H9 (cell line): ENCODE measurements around the gene TECTA. TPM values are rescaled to one million over a fixed set of nuclear protein-coding genes. Genes with fewer than 3 reads are reported as not detected.

Source experiments
- DNase-seq: peaks from one replicate; pipeline ENCODE4 v3.0.0-alpha.2; 2017
- H2AFZ ChIP-seq: one replicate; pipeline ENCODE4 v1.6.1; 2013; ENCODE audit warnings: mild to moderate bottlenecking, low read length, control low read depth, moderate library complexity
- H2AK5ac ChIP-seq: 2 replicates; pipeline ENCODE4 v1.6.1; 2013; ENCODE audit warnings: low read length, control low read depth, mixed read lengths; ENCODE audit not compliant: insufficient read length
- H2BK120ac ChIP-seq: one replicate; pipeline ENCODE4 v1.6.1; 2013; ENCODE audit warnings: low read depth, mild to moderate bottlenecking, low read length, control low read depth, inconsistent platforms; ENCODE audit not compliant: poor library complexity, severe bottlenecking
- H2BK12ac ChIP-seq: 2 replicates; pipeline ENCODE4 v1.6.1; 2013; ENCODE audit warnings: low read length, control low read depth, mixed read lengths, low read depth; ENCODE audit not compliant: insufficient read length
- H2BK15ac ChIP-seq: 2 replicates; pipeline ENCODE4 v1.6.1; 2013; ENCODE audit warnings: low read depth, low read length, control low read depth
- H2BK20ac ChIP-seq: one replicate; pipeline ENCODE4 v1.6.1; 2013; ENCODE audit warnings: low read depth, mild to moderate bottlenecking, low read length, control low read depth, inconsistent platforms; ENCODE audit not compliant: poor library complexity, severe bottlenecking
- H2BK5ac ChIP-seq: 2 replicates; pipeline ENCODE4 v1.6.1; 2013; ENCODE audit warnings: low read length, control low read depth, mixed read lengths; ENCODE audit not compliant: insufficient read length
- H3K14ac ChIP-seq: 2 replicates; pipeline ENCODE4 v1.6.1; 2013; ENCODE audit warnings: low read length, control low read depth; ENCODE audit not compliant: insufficient read depth
- H3K18ac ChIP-seq: 2 replicates; pipeline ENCODE4 v1.6.1; 2013; ENCODE audit warnings: low read depth, mild to moderate bottlenecking, mixed read lengths, low read length, control low read depth; ENCODE audit not compliant: insufficient read length
- H3K23ac ChIP-seq: 2 replicates; pipeline ENCODE4 v1.6.1; 2013; ENCODE audit warnings: low read length, control low read depth, mixed read lengths, low read depth; ENCODE audit not compliant: insufficient read length
- H3K23me2 ChIP-seq: 2 replicates; pipeline ENCODE4 v1.6.1; 2013; ENCODE audit warnings: low read depth, mild to moderate bottlenecking, mixed read lengths, low read length, control low read depth; ENCODE audit not compliant: insufficient read length, poor library complexity, severe bottlenecking
- H3K27ac ChIP-seq: 2 replicates; pipeline ENCODE4 v1.5.1; 2013; ENCODE audit warnings: low read length, control low read depth, mixed read lengths, low read depth; ENCODE audit not compliant: insufficient read length
- H3K27me3 ChIP-seq: 2 replicates; pipeline ENCODE4 v1.6.1; 2013; ENCODE audit warnings: low read length, control low read depth, inconsistent platforms; ENCODE audit not compliant: insufficient read depth
- H3K4ac ChIP-seq: 2 replicates; pipeline ENCODE4 v1.6.1; 2013; ENCODE audit warnings: low read depth, mild to moderate bottlenecking, control low read depth, inconsistent platforms, low read length, moderate library complexity
- H3K4me1 ChIP-seq: 2 replicates; pipeline ENCODE4 v1.6.1; 2013; ENCODE audit warnings: low read length, control low read depth, inconsistent platforms; ENCODE audit not compliant: insufficient read depth
- H3K4me2 ChIP-seq: 2 replicates; pipeline ENCODE4 v1.6.1; 2013; ENCODE audit warnings: low read length, control low read depth, mixed read lengths; ENCODE audit not compliant: insufficient read length, insufficient read depth
- H3K56ac ChIP-seq: 2 replicates; pipeline ENCODE4 v1.6.1; 2013; ENCODE audit warnings: low read depth, mild to moderate bottlenecking, mixed read lengths, low read length, control low read depth; ENCODE audit not compliant: insufficient read length
- H3K79me1 ChIP-seq: 2 replicates; pipeline ENCODE4 v1.6.1; 2013; ENCODE audit warnings: low read depth, mild to moderate bottlenecking, moderate library complexity, low read length, control low read depth, inconsistent platforms; ENCODE audit not compliant: insufficient read depth, poor library complexity, severe bottlenecking
- H3K79me2 ChIP-seq: 2 replicates; pipeline ENCODE4 v1.6.1; 2013; ENCODE audit warnings: low read length, control low read depth, inconsistent platforms; ENCODE audit not compliant: insufficient read depth
- H3K9ac ChIP-seq: 2 replicates; pipeline ENCODE4 v1.6.1; 2013; ENCODE audit warnings: low read length, control low read depth, mixed read lengths; ENCODE audit not compliant: insufficient read length; ENCODE audit errors: extremely low read depth
- H3K9me3 ChIP-seq: one replicate; pipeline ENCODE4 v1.6.1; 2013; ENCODE audit warnings: low read depth, low read length, inconsistent platforms; ENCODE audit not compliant: control insufficient read depth
- H3T11ph ChIP-seq: one replicate; pipeline ENCODE4 v1.6.1; 2013; ENCODE audit warnings: mild to moderate bottlenecking, low read length, control low read depth, inconsistent platforms
- H4K20me1 ChIP-seq: one replicate; pipeline ENCODE4 v1.6.1; 2013; ENCODE audit not compliant: control insufficient read depth, insufficient read length, insufficient read depth
- H4K5ac ChIP-seq: 2 replicates; pipeline ENCODE4 v1.6.1; 2013; ENCODE audit warnings: low read depth, mild to moderate bottlenecking, mixed read lengths, low read length, control low read depth; ENCODE audit not compliant: insufficient read length
- H4K8ac ChIP-seq: replicated peaks from 2 replicates; pipeline ENCODE4 v1.6.1; 2013; ENCODE audit warnings: low read length, control low read depth, mixed read lengths, low read depth; ENCODE audit not compliant: insufficient read length
- H4K91ac ChIP-seq: 2 replicates; pipeline ENCODE4 v1.6.1; 2013; ENCODE audit warnings: low read depth, mild to moderate bottlenecking, moderate library complexity, mixed read lengths, low read length, control low read depth; ENCODE audit not compliant: insufficient read length
- H3K27ac Mint-ChIP-seq, 3 experiments: 2 replicates in 2 of 3; 3 replicates in 1 of 3; pipeline ENCODE4 v1.8.0; 2020 to 2021; ENCODE audit warnings: mixed read lengths in 3 of 3, mild to moderate bottlenecking in 1 of 3, moderate library complexity in 1 of 3
- H3K27me3 Mint-ChIP-seq: 2 replicates; pipeline ENCODE4 v1.8.0; 2021; ENCODE audit warnings: low read depth, mild to moderate bottlenecking, moderate library complexity, mixed read lengths
- H3K36me3 Mint-ChIP-seq, 3 experiments: 2 replicates in 2 of 3; 3 replicates in 1 of 3; pipeline ENCODE4 v1.8.0; 2020 to 2021; ENCODE audit warnings: low read depth in 3 of 3, mixed read lengths in 3 of 3; ENCODE audit not compliant: insufficient read depth in 1 of 3
- H3K4me1 Mint-ChIP-seq, 2 experiments: 2 replicates each; pipeline ENCODE4 v1.8.0; 2020; ENCODE audit warnings: mixed read lengths in 2 of 2
- H3K4me3 Mint-ChIP-seq, 2 experiments: 2 replicates in 1 of 2; 3 replicates in 1 of 2; pipeline ENCODE4 v1.8.0; 2020 to 2021; ENCODE audit warnings: mild to moderate bottlenecking in 2 of 2, mixed read lengths in 2 of 2, moderate library complexity in 1 of 2
- H3K9me3 Mint-ChIP-seq, 2 experiments: 2 replicates in 1 of 2; 3 replicates in 1 of 2; pipeline ENCODE4 v1.8.0; 2020; ENCODE audit warnings: mild to moderate bottlenecking in 2 of 2, mixed read lengths in 2 of 2, moderate library complexity in 1 of 2
- CTCF ChIP-seq: fragments of 200-600 bp; sonication (generic); conservative IDR thresholded peaks from 3 replicates; pipeline ENCODE4 v1.8.0; 2021; ENCODE audit warnings: antibody characterized with exemption, mild to moderate bottlenecking
- WGBS: extraction: QIAGEN DNeasy Blood & Tissue Kit; methylation state at CpG from one replicate; pipeline ENCODE4 v1.1.7; 2013; ENCODE audit warnings: missing lambda C conversion rate, low lambda C conversion rate, mixed read lengths; ENCODE audit not compliant: insufficient read length; ENCODE audit errors: extremely low coverage; 5-methylcytosine and 5-hydroxymethylcytosine counted together
- total RNA-seq: library from RNA; stranded (reverse); gene quantifications from 2 replicates; pipeline ENCODE4 v1.2.1, GENCODE V29; 2021

The TECTA gene
- total RNA-seq, 1 experiment from 2014 or later = 0.66 TPM

GRCh38 chr11:121154486-121155314 lies 53.7 kb downstream of the TECTA start:
- H4K20me1 ChIP-seq = no peaks in the 10 kb centered on the region
- no peak for TF ChIP-seq CTCF
- H3K4ac ChIP-seq = no peak overlapping the region
- Mint-ChIP-seq H3K27me3 (peaks cover 8% of the 10 kb centered on the region), H3K4me1 (peaks cover 7 to 10% of the 10 kb centered on the region in 2 experiments), H3K27ac (no peak overlapping the region), H3K4me3 (no peak overlapping the region), H3K9me3 (no peaks in the 10 kb centered on the region), H3K36me3 (no peaks in the 10 kb centered on the region; a peak in 2 of 7 replicates)
- H3K4me1 ChIP-seq = no peaks in the 10 kb centered on the region
- no peak overlapping the region for H2AK5ac ChIP-seq
- no peak overlapping the region for H3K27ac ChIP-seq
- H3K23me2 ChIP-seq = no peaks in the 10 kb centered on the region
- WGBS = no CpG with 5 or more reads among the region's 13 CpGs
- H2BK12ac ChIP-seq = no peak overlapping the region
- no peak overlapping the region for H2BK20ac ChIP-seq
- no peak overlapping the region for H2BK15ac ChIP-seq
- H2BK120ac ChIP-seq = no peak overlapping the region
- no peak overlapping the region for H3T11ph ChIP-seq
- no peak overlapping the region for H4K91ac ChIP-seq
- no peak overlapping the region for H3K18ac ChIP-seq
- no peak overlapping the region for H4K5ac ChIP-seq
- no peak overlapping the region for H3K14ac ChIP-seq
- no peak overlapping the region for H3K23ac ChIP-seq
- no peak overlapping the region for H2AFZ ChIP-seq
- H3K79me1 ChIP-seq = no peaks in the 10 kb centered on the region
- H3K27me3 ChIP-seq = no peaks in the 10 kb centered on the region
- H3K56ac ChIP-seq = no peak overlapping the region
- no peak overlapping the region for H4K8ac ChIP-seq
- no peak overlapping the region for H3K4me2 ChIP-seq
- H3K9ac ChIP-seq = no peak overlapping the region
- no peak overlapping the region for H2BK5ac ChIP-seq
- H3K79me2 ChIP-seq = no peaks in the 10 kb centered on the region
- no peaks in the 10 kb centered on the region for H3K9me3 ChIP-seq
- no peak for DNase-seq
